Measurements from ENCODE around the gene CUEDC2.

CUEDC2 gene

GRCh38 chr10:102432162-102432950 is at the start of gene CUEDC2:
Gene CUEDC2 (minus strand): TSS chr10:102432574. CDS start chr10:102425188, 7,386 bp downstream.
- no peak for TF ChIP-seq CTCF (IDR thresholded peaks at IDR 0.05; ENCODE audit: low read depth, low read length)
- in situ Hi-C loops (cut with HindIII; ENCODE audit: low sequenced_read_pairs), result no loop called here
- peak within 1 kb of the TSS; percentile 61 for H3K4me3 ChIP-seq (ENCODE audit: low read depth, low read length)

GRCh38 chr10:102480396-102480795 is 48.0 kb upstream of the CUEDC2 start:
- no peak for DNase-seq (ENCODE audit: low read depth, low spot score)
- TF ChIP-seq CTCF (IDR thresholded peaks at IDR 0.05; ENCODE audit: low read depth, low read length), result no peak
- in situ Hi-C loops (cut with HindIII; ENCODE audit: low sequenced_read_pairs), result no loop called here
- no peak overlapping the region for H3K4me3 ChIP-seq (ENCODE audit: low read depth, low read length)

More at GRCh38 chr10:102432162-102432950, at the start of gene CUEDC2:
- peak; percentile 96 for DNase-seq (ENCODE audit: low read depth, low spot score)

- H3K4me3 ChIP-seq (ENCODE audit: low read depth, low read length), result no peak overlapping the region
- in situ Hi-C loops (cut with HindIII; ENCODE audit: low sequenced_read_pairs), result no loop called here
- TF ChIP-seq CTCF (IDR thresholded peaks at IDR 0.05; ENCODE audit: low read depth, low read length), result no peak
- DNase-seq (ENCODE audit: low read depth, low spot score), result no peak
These were observed 47.3 kb upstream of the CUEDC2 start for GRCh38 chr10:102479651-102480050.

GRCh38 chr10:102476466-102477141 is 44.2 kb upstream of the CUEDC2 start:
- TF ChIP-seq CTCF (IDR thresholded peaks at IDR 0.05; ENCODE audit: low read depth, low read length), result no peak
- no peak for DNase-seq (ENCODE audit: low read depth, low spot score)
- no peak overlapping the region for H3K4me3 ChIP-seq (ENCODE audit: low read depth, low read length)
- in situ Hi-C loops (cut with HindIII; ENCODE audit: low sequenced_read_pairs), result no loop called here

GRCh38 chr10:102475451-102476040 is 43.2 kb upstream of the CUEDC2 start:
- H3K4me3 ChIP-seq (ENCODE audit: low read depth, low read length), result no peak overlapping the region
- TF ChIP-seq CTCF (IDR thresholded peaks at IDR 0.05; ENCODE audit: low read depth, low read length), result no peak
- in situ Hi-C loops (cut with HindIII; ENCODE audit: low sequenced_read_pairs), result no loop called here
- DNase-seq (ENCODE audit: low read depth, low spot score), result no peak

- H3K4me3 ChIP-seq (ENCODE audit: low read depth, low read length), result no peak overlapping the region
- in situ Hi-C loops (cut with HindIII; ENCODE audit: low sequenced_read_pairs), result no loop called here
- DNase-seq (ENCODE audit: low read depth, low spot score), result no peak
- TF ChIP-seq CTCF (IDR thresholded peaks at IDR 0.05; ENCODE audit: low read depth, low read length), result no peak
These were observed 41.3 kb upstream of the CUEDC2 start for GRCh38 chr10:102473445-102474331.
